ENCODE data around the gene PAWR. TPM values are rescaled to one million over a fixed set of nuclear protein-coding genes. Genes with fewer than 3 reads are reported as not detected.
A peak's percentile ranks its signal among the peaks of the same experiment; 100 is the strongest.

Gene PAWR
- total RNA-seq, 1 experiment from 2014 or later: 176 TPM

DNA sequence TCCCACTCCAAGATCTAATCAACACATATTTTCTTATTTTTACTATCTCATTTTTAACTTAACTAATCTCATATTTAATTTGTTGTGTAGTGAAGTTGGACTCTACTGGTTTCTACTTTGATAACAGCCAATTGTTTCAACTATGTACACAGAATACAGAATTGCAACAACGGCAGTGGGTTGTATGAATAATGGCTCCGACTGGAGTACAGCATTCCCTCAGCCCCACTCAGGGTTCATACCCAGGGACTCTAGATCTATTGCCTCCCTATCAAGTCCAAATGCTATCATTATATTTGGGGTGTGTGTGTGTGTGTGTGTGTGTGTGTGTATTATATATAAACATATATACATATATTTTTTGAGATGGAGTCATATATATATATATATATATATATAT, 52.3 kb downstream of the PAWR start:
- H2AK5ac ChIP-seq (ENCODE audit: insufficient read length, low read length): no peak overlapping the region
- H3K4me2 ChIP-seq (ENCODE audit: insufficient read depth, insufficient read length, low read length): no peak overlapping the region
- H3K9ac ChIP-seq (ENCODE audit: extremely low read depth, insufficient read length, low read length): no peak overlapping the region
- Mint-ChIP-seq H3K4me3 (no peak overlapping the region), H3K36me3 (ENCODE audit: insufficient read depth in 1 of 3, low read depth in 3 of 3) (no peaks in the 10 kb centered on the region; a peak in 2 of 7 replicates), H3K9me3 (no peaks in the 10 kb centered on the region), H3K4me1 (peaks cover 49 to 59% of the 10 kb centered on the region in 2 experiments), H3K27ac (peak overlapping the region in 2 of 3 experiments; percentile 43 to 49; a peak in 3 of 7 replicates), H3K27me3 (ENCODE audit: low read depth) (no peaks in the 10 kb centered on the region; the same call in 1 of the 2 replicates)
- no peak overlapping the region for H2BK12ac ChIP-seq (ENCODE audit: insufficient read length, low read depth, low read length)
- no peaks in the 10 kb centered on the region for H4K20me1 ChIP-seq (ENCODE audit: control insufficient read depth, insufficient read depth, insufficient read length)
- H3K18ac ChIP-seq (ENCODE audit: insufficient read length, low read depth, low read length): no peak overlapping the region
- no peak overlapping the region for H2BK5ac ChIP-seq (ENCODE audit: insufficient read length, low read length)
- DNase-seq: no peak
- TF ChIP-seq, protein P1, sequence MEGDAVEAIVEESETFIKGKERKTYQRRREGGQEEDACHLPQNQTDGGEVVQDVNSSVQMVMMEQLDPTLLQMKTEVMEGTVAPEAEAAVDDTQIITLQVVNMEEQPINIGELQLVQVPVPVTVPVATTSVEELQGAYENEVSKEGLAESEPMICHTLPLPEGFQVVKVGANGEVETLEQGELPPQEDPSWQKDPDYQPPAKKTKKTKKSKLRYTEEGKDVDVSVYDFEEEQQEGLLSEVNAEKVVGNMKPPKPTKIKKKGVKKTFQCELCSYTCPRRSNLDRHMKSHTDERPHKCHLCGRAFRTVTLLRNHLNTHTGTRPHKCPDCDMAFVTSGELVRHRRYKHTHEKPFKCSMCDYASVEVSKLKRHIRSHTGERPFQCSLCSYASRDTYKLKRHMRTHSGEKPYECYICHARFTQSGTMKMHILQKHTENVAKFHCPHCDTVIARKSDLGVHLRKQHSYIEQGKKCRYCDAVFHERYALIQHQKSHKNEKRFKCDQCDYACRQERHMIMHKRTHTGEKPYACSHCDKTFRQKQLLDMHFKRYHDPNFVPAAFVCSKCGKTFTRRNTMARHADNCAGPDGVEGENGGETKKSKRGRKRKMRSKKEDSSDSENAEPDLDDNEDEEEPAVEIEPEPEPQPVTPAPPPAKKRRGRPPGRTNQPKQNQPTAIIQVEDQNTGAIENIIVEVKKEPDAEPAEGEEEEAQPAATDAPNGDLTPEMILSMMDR (conservative IDR thresholded peaks at IDR 0.05): no peak
- H3K27me3 ChIP-seq (ENCODE audit: insufficient read depth, low read length): no peaks in the 10 kb centered on the region
- no peak overlapping the region for H2AFZ ChIP-seq (ENCODE audit: low read length)
- H2BK15ac ChIP-seq (ENCODE audit: low read depth, low read length): no peak overlapping the region
- peaks cover 6% of the 10 kb centered on the region for H3K79me1 ChIP-seq (ENCODE audit: insufficient read depth, low read depth, low read length, poor library complexity, severe bottlenecking)
- H3T11ph ChIP-seq (ENCODE audit: low read length): no peak overlapping the region
- no peak overlapping the region for H3K14ac ChIP-seq (ENCODE audit: insufficient read depth, low read length)
- H3K4ac ChIP-seq (ENCODE audit: low read depth, low read length): no peak overlapping the region
- no peak overlapping the region for H4K91ac ChIP-seq (ENCODE audit: insufficient read length, low read depth, low read length)
- H3K23ac ChIP-seq (ENCODE audit: insufficient read length, low read depth, low read length): no peak overlapping the region
- H3K9me3 ChIP-seq (ENCODE audit: control insufficient read depth, low read depth, low read length): no peaks in the 10 kb centered on the region
- 0 out of 2 replicates have a peak, but pooled peaks cover 1% of the 10 kb centered on the region for H3K4me1 ChIP-seq (ENCODE audit: insufficient read depth, low read length)
- H3K27ac ChIP-seq (ENCODE audit: insufficient read length, low read depth, low read length): no peak overlapping the region
- H2BK20ac ChIP-seq (ENCODE audit: low read depth, low read length, poor library complexity, severe bottlenecking): no peak overlapping the region
- no peak overlapping the region for H2BK120ac ChIP-seq (ENCODE audit: low read depth, low read length, poor library complexity, severe bottlenecking)
- H3K79me2 ChIP-seq (ENCODE audit: insufficient read depth, low read length): peaks cover 15% of the 10 kb centered on the region; the same call in 1 of the 2 replicates
- no peak overlapping the region for H4K5ac ChIP-seq (ENCODE audit: insufficient read length, low read depth, low read length)
- no peaks in the 10 kb centered on the region for H3K23me2 ChIP-seq (ENCODE audit: insufficient read length, low read depth, low read length, poor library complexity, severe bottlenecking)
- H4K8ac ChIP-seq (replicated peaks; ENCODE audit: insufficient read length, low read depth, low read length): no peak overlapping the region
- WGBS (ENCODE audit: extremely low coverage, insufficient read length, low lambda C conversion rate): no CpG with 5 or more reads among the region's 2 CpGs
- H3K56ac ChIP-seq (ENCODE audit: insufficient read length, low read depth, low read length): no peak overlapping the region
